WI38 (cell line): ENCODE results near the gene DPF3.

Experiments
- H3K4me3 ChIP-seq: 2 replicates; pipeline ENCODE4 v1.5.1; 2011; ENCODE audit warnings: low read depth, mild to moderate bottlenecking, control low read depth, low read length
- CTCF ChIP-seq: IDR thresholded peaks from 2 replicates; pipeline ENCODE4 v1.5.1; 2012; ENCODE audit warnings: low read depth, mild to moderate bottlenecking, control low read depth, low read length

The DPF3 gene

GRCh38 chr14:72882047-72882446 lies 11.9 kb downstream of the DPF3 start:
- no peak overlapping the region for H3K4me3 ChIP-seq
- no peak for TF ChIP-seq CTCF

DNA sequence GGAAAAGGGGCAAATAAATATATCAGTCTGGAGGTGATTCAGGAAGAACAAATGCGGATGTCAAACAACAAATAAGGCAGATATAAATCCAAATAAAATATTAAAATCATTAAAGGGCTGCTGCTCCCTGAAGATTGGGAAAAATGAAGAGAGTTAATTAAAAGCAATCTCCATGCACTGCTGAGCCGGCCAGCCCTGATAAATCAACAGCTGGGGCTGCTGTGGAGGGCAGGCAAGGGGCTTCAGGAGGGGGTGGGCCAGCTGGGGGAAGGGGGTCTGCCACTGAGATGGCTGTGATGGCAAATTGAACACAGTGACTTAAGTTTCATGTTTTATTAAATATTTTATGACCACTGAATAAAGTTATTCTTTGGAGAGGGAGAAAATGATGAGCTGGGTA lies 12.4 kb downstream of the DPF3 start:
- H3K4me3 ChIP-seq: no peak overlapping the region
- TF ChIP-seq CTCF: no peak

DNA sequence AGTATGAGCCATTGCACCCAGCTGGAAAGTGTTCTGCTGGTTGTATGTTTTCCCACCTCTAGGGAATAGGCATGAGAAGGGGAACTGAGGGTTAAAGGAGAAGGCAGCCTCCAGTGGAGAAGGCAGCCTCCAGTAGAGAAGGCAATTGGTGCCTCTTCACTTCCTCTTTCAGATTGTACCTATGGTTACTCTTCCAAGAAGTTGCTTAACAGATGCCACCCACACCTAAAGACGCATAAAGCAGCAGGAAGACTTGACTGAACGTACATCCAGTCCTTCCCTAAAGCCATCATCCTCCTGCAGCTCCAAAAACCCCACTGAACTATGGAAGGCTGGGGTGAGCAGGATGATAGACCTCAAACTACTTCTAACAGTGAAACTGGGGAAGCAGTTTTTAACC lies 13.1 kb downstream of the DPF3 start:
- no peak for TF ChIP-seq CTCF
- H3K4me3 ChIP-seq: no peak overlapping the region

DNA sequence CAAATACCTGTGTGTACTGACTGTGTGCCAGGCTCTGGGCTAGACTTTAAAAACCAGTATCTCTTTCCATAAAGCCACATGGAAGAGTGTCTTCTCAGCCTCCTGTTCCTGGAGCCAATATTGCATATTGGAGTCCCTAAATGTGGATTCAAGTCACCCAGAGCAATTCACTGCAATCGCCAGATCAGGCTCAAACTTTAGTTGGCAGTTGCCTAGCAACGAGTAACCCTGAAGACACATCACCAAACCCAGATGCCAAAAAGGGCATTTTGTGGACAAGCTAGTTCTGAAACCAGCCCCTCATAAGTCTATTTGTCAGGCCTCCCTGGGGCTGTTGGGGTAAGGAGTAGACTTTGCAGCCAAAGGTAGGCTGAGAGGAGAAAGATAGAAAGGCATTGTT lies 13.7 kb downstream of the DPF3 start:
- no peak overlapping the region for H3K4me3 ChIP-seq
- no peak for TF ChIP-seq CTCF

GRCh38 chr14:72879431-72879830 lies 14.5 kb downstream of the DPF3 start:
- no peak for TF ChIP-seq CTCF
- H3K4me3 ChIP-seq: no peak overlapping the region

DNA sequence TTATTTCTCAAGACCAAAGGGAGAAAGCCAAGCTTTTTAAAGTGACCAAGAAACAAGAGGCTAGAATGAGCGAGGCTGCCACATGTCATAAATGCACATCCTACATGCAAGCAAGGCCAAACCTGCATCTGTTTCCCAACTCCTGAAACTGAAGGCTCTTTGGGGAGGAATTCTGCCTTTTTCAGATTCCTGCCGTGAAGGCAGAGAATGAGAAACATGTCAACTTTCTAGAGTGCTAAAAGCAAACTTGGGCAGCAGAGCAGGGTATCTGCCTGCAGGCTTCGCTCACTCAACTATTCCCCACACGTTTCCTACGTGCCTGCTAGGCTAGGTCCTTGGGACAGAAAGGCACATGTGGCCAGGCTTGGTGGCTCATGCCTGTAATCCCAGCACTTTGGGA lies 15.2 kb downstream of the DPF3 start:
- TF ChIP-seq CTCF: no peak
- no peak overlapping the region for H3K4me3 ChIP-seq

- no peak for TF ChIP-seq CTCF
- no peak overlapping the region for H3K4me3 ChIP-seq
Measured at GRCh38 chr14:72876710-72877063, 17.2 kb downstream of the DPF3 start.
